Activated CD4-positive, alpha-beta T cell treated with anti-CD3 and anti-CD28 coated beads, Interleukin-2, Interleukin-4, amounts not matched to agents 100 ng/mL and 50 ng/mL, durations not matched to agents 16 hours and 8 hours (primary cell): Measurements from ENCODE around the gene MAP3K21.

ENCODE experiments used
- DNase-seq: peaks from one replicate; pipeline ENCODE4 v3.0.0-alpha.2; 2020; ENCODE audit warnings: low spot score

The MAP3K21 gene

GRCh38 chr1:233389893-233390292 is 62.4 kb downstream of the MAP3K21 start:
- no peak for DNase-seq

GRCh38 chr1:233390842-233391737 is 63.6 kb downstream of the MAP3K21 start:
- no peak for DNase-seq

DNA sequence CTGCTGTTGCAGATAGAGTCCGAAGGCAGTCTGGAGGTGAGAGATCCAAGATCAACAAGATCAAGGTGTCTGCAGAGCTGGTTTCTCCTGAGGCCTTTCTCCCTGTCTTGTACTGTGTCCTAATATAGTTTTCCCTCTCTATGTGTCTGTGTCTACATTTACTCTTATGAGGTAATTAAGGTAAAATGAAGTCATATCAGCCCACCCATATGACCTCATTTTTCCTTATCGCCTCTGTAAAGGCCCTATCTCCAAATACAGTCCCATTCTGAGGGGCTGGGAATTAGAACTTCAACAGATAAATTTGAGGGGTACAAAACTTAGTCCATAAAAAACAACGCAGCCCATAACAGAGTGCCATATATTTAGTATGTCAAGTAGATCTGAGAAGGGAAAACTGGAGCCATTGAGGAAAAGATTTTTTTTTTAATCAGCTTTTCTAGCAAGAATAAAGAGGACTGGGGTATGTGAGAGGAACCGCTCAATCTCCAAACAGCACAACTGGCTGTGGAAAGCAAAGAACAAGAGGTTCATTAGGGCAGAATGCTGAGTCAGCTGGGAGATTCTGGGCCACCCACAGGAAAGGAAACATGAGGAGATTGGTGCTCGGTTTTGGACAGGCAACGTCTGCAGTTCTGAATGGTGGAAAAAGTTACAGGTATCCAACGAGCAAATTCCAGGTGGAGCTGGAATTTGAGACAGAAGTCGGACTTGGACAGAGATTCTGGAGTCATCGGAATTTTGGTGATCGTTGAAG is 65.7 kb downstream of the MAP3K21 start:
- no peak for DNase-seq

DNA sequence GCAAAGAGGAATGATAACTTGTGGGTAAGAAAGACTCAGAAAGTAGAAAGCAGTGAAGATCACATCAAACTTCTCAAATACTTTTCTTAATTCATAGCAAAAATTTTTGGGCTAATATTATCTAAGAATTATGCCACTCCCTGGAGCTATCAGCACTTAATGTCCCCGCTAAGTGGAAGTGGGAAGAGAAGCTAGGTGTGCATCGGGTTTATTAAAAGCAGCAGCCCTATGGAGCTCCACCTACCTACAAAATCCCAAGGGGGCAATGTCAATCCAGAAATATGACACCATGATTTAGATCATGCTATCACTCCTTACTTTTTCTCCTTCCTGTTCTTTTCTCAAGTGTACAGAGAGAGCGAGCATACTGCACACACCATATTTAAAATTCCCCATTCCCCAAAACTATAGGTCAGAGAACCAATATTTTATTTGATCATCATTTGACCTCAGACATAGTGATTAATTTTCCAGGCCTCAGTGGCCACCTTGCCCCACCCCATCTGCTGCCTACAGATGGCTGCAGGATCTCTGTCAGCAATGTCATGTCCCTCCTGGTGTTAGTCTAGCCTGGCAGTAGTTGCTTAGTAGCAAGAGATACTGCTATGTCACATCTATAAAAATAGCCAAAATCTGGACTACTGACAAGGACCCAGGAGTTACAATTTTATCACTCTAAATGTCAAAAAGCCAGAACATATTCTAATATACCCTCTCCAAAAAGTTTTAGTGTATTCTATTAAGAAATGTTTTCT is 66.6 kb downstream of the MAP3K21 start:
- DNase-seq: no peak

DNA sequence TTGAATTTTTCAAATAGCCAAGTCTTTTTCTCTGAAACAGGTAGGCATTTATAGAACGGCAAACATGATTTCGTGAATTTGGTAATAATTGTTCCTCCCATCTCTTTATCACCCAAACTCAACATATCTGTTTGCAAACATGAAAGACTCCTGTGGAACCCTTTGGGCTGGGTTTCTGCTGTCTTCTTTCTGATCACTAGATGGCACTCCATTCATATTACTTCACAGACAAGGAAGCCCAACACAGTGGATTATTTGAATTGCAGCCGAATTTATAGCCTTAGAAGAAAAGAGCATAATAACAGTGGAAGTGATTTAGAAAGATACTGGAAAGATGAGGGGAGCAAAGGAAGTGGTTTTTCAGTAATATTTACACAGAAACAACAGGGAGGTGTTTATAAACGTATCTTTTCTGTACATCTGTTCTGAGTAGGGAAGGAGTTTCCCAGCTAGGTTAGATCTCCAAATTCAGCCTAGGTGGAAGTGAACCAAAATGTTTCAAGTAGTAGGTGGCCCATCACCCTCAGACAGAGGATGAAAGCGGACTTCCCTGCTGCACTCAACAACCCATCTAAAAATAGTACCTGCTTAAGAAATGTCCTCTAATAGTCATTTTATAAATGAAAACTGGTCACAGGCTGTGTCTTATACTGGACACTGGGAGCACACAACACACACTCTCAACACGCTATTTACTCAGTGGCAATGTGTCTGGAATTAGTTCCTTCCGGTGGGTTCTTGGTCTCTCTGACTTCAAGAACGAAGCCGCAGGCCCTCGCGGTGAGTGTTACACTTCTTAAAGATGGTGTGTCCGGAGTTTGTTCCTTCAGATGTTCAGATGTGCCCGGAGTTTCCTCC is 67.6 kb downstream of the MAP3K21 start:
- DNase-seq: peak; percentile 70

- no peak for DNase-seq
These were observed 68.5 kb downstream of the MAP3K21 start for GRCh38 chr1:233395863-233396646.

DNA sequence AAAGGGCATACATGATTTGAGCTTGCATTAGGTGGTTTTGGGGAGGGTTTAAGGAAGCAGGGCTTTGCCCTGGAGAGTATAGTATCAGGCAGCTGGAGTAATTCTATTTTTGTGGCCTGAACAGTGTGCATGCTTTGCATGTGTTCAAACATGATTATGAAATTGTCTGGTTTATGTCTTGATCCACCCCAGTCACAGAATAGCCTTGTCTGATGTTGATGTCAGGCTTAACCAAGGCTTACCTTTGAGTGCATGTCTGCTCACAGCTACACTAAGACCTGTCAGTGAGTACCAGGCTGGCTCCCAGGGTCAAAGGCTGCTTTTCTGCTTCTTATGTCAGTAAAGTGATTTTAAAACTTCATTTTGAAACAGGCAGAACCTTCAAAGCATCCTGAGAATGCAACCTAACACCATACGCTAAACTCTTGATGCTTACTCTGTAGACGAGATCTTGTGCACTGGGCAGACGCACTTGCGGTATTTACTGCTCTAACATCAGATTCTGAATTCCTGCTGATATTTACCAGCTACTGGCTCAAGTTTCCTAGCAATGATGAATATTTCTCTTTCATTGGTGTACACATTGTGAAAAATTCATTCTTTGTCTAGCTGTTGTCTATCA is 78.9 kb downstream of the MAP3K21 start:
- DNase-seq: peak; percentile 4

- peak; percentile 68 for DNase-seq
These were observed 79.6 kb downstream of the MAP3K21 start for GRCh38 chr1:233406994-233407631.

- DNase-seq: no peak
These were observed 82.0 kb downstream of the MAP3K21 start for GRCh38 chr1:233409540-233409939.

GRCh38 chr1:233410906-233411305 is 83.4 kb downstream of the MAP3K21 start:
- DNase-seq: no peak

DNA sequence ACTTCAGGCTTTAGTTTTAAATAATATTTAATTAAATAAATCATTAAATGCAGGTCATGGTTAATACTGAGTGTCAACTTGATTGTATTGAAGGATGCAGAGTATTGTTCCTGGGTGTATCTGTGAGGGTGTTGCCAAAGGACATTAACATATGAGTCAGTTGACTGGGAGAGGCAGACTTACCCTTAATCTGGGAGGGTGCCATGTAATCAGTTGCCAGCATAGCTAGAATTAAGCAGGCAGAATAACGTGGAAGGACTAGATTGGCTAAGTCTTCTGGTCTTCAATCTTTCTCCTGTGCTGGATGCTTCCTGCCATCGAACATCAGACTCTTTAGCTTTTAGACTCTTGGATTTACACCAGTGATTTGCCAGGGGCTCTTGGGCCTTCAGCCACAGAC is 85.3 kb downstream of the MAP3K21 start:
- no peak for DNase-seq

DNA sequence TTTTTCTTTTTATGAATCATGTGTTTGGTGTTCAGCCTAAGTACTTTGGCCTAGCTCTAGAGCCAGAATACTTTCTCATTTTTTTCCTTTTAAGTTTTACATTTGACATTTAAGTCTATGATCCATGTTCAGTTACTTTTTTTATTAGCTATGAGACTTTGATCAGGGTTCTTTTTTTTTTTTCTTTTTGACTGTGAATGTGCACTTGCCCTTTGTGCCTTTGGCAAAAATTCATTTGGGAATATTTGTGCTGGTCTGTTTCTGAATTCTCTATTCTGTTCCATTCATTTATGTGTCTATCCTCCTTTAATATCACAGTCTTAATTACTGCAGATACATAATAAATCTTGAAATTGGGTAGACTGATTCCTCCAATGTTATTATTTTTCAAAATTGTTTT is 93.8 kb downstream of the MAP3K21 start:
- no peak for DNase-seq

DNA sequence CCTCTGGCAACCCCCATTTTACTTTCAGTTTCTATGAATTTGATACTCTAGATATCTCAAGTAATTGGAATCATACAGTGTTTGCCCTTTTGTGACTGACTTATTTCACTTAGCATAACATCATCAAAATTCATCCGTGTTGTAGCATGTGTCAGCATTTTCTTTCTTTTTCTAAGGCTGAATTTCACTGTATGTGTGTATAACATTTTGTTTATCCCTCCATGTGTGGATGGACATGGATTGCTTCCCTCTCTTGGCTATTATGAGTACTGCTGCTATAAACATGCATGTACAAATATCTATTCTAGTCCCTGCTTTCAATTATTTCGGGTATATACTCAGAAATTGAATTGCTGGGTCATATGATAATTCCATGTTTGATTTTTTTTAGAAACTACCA is 97.3 kb downstream of the MAP3K21 start:
- no peak for DNase-seq

DNA sequence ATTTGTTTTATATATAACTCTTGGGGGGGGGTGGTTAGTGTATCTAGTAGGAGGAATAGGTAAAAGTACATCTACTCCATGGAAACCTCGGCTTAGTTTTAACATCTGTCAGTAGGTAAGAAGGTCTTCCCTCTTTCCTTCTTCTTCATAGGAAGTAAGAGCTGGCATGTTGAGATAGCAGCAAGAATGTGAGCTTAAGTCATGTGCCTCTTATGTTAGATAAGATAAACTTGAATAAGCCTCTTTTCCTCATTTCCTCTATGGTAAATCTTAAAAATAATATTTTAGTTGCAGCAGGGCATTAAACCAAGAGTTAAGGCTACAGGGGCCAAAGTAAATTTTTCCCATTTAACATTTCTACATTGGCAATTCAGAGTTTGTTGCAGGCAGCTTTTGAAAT is 100.4 kb downstream of the MAP3K21 start:
- DNase-seq: no peak

GRCh38 chr1:233431753-233432403 is 104.4 kb downstream of the MAP3K21 start:
- no peak for DNase-seq

- no peak for DNase-seq
These were observed 105.4 kb downstream of the MAP3K21 start for GRCh38 chr1:233432916-233433315.

DNA sequence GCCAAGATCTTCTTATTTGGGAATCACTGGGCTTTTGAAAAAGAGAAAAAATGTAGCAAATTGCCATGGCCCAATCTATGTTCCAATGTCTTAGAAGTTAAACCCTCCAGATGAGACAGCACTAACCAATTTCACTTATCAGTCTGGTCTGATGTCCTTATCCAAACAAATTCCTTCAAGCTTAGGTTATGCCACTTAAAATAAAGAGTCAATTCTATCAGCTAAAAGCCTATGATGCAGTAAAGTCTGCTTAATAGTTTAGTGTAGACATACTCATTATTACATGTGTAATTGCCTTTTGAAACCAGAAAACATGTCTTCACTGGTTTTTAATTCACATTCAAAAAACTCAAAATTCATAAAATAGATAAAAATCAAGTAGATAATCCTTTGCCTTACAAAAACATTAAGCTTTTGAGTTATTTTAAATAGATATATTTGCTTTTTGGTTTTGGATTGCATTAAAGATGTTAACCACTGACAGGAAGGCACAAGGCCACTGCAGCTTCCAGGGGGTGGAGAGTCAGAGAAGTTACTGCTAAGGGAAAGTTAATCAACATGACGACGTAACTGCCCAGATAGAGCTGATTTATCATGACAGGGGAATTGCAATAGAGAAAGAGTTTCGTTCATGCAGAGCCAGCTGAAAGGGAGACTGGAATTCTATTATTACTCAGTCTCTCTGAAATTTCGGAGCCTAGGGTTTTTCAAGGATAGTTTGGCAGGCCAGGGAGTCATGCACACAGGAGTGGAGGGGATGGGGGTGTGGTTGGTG is 106.1 kb downstream of the MAP3K21 start:
- no peak for DNase-seq
